ENCODE data around the gene ZEB2. TPM values are rescaled to one million over a fixed set of nuclear protein-coding genes. Genes with fewer than 3 reads are reported as not detected.

Gene ZEB2
- total RNA-seq, 1 experiment from 2014 or later, result 1.2 TPM

DNA sequence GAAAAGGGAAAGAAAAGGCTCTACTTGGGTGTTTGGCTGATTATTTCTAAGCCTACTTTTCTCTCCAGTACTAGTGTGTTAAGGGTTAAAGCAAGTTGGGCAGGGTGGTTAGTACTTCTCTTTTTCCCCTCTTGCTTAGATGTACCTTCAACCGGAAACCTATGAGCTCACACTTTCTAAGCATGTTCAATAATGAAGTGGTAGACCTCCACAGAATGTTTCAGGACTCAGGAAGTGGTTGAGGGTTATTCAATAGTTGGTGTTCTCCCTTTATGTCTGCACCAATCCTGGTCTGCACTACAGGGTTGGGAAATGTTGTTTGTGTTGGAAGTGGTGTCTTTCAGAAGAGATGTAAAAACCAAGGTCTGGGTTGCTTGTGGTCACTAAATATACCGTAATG lies 137.1 kb downstream of the ZEB2 start:
- Histone ChIP-seq H3K23me2 (ENCODE audit: insufficient read length, low read depth, low read length, poor library complexity, severe bottlenecking) (no peaks in the 10 kb centered on the region), H2BK5ac (ENCODE audit: insufficient read length, low read length) (no peak overlapping the region), H3K27me3 (ENCODE audit: insufficient read depth, low read length) (no peaks in the 10 kb centered on the region), H3K27ac (ENCODE audit: insufficient read length, low read depth, low read length) (no peak overlapping the region), H2BK12ac (ENCODE audit: insufficient read length, low read depth, low read length) (no peak overlapping the region), H4K91ac (ENCODE audit: insufficient read length, low read depth, low read length) (no peak overlapping the region), H3K4ac (ENCODE audit: low read depth, low read length) (no peak overlapping the region), H4K20me1 (ENCODE audit: control insufficient read depth, insufficient read depth, insufficient read length) (no peaks in the 10 kb centered on the region), H2AK5ac (ENCODE audit: insufficient read length, low read length) (no peak overlapping the region), H3K9ac (ENCODE audit: extremely low read depth, insufficient read length, low read length) (no peak overlapping the region), H3K79me2 (ENCODE audit: insufficient read depth, low read length) (no peaks in the 10 kb centered on the region), H4K5ac (ENCODE audit: insufficient read length, low read depth, low read length) (no peak overlapping the region), H3K14ac (ENCODE audit: insufficient read depth, low read length) (no peak overlapping the region), H4K8ac (replicated peaks; ENCODE audit: insufficient read length, low read depth, low read length) (no peak overlapping the region), H3K18ac (ENCODE audit: insufficient read length, low read depth, low read length) (no peak overlapping the region), H2BK15ac (ENCODE audit: low read depth, low read length) (no peak overlapping the region), H3T11ph (ENCODE audit: low read length) (no peak overlapping the region), H2AFZ (ENCODE audit: low read length) (no peak overlapping the region), H3K4me1 (ENCODE audit: insufficient read depth, low read length) (no peaks in the 10 kb centered on the region), H3K79me1 (ENCODE audit: insufficient read depth, low read depth, low read length, poor library complexity, severe bottlenecking) (no peaks in the 10 kb centered on the region), H2BK120ac (ENCODE audit: low read depth, low read length, poor library complexity, severe bottlenecking) (no peak overlapping the region), H3K56ac (ENCODE audit: insufficient read length, low read depth, low read length) (no peak overlapping the region), H3K23ac (ENCODE audit: insufficient read length, low read depth, low read length) (no peak overlapping the region), H2BK20ac (ENCODE audit: low read depth, low read length, poor library complexity, severe bottlenecking) (no peak overlapping the region), H3K4me2 (ENCODE audit: insufficient read depth, insufficient read length, low read length) (no peak overlapping the region), H3K9me3 (ENCODE audit: control insufficient read depth, low read depth, low read length) (no peaks in the 10 kb centered on the region)
- Mint-ChIP-seq H3K9me3 (no peaks in the 10 kb centered on the region), H3K4me1 (peaks cover 5% of the 10 kb centered on the region in 2 experiments; a peak in 3 of 4 replicates), H3K4me3 (no peak overlapping the region), H3K27ac (no peak overlapping the region), H3K27me3 (ENCODE audit: low read depth) (peaks cover 2% of the 10 kb centered on the region), H3K36me3 (ENCODE audit: insufficient read depth in 1 of 3, low read depth in 3 of 3) (no peaks in the 10 kb centered on the region)
- WGBS (ENCODE audit: extremely low coverage, insufficient read length, low lambda C conversion rate), result no CpG with 5 or more reads among the region's 2 CpGs
- no peak for DNase-seq
- TF ChIP-seq, protein P1, sequence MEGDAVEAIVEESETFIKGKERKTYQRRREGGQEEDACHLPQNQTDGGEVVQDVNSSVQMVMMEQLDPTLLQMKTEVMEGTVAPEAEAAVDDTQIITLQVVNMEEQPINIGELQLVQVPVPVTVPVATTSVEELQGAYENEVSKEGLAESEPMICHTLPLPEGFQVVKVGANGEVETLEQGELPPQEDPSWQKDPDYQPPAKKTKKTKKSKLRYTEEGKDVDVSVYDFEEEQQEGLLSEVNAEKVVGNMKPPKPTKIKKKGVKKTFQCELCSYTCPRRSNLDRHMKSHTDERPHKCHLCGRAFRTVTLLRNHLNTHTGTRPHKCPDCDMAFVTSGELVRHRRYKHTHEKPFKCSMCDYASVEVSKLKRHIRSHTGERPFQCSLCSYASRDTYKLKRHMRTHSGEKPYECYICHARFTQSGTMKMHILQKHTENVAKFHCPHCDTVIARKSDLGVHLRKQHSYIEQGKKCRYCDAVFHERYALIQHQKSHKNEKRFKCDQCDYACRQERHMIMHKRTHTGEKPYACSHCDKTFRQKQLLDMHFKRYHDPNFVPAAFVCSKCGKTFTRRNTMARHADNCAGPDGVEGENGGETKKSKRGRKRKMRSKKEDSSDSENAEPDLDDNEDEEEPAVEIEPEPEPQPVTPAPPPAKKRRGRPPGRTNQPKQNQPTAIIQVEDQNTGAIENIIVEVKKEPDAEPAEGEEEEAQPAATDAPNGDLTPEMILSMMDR (conservative IDR thresholded peaks at IDR 0.05), result no peak

Data from H9 (cell line).